ACC112 (cell line): ENCODE data around the gene METTL13.

Experiments used
- H2AFZ ChIP-seq: fragments of 200-600 bp; sonication (generic); one replicate; pipeline ENCODE4 v1.6.0; 2017; ENCODE audit warnings: antibody characterized with exemption, low read length; ENCODE audit not compliant: unreplicated experiment
- H3K27ac ChIP-seq: fragments of 200-600 bp; sonication (generic); 2 replicates; pipeline ENCODE4 v1.5.1; 2014; ENCODE audit warnings: low read depth, mild to moderate bottlenecking, antibody characterized with exemption, low read length, moderate library complexity
- H3K27me3 ChIP-seq: fragments of 200-600 bp; sonication (generic); 2 replicates; pipeline ENCODE4 v1.6.1; 2014; ENCODE audit warnings: mild to moderate bottlenecking, antibody characterized with exemption, low read length, moderate library complexity, mixed read lengths; ENCODE audit not compliant: insufficient read depth
- H3K36me3 ChIP-seq: fragments of 200-600 bp; sonication (generic); 2 replicates; pipeline ENCODE4 v1.6.1; 2016; ENCODE audit warnings: mild to moderate bottlenecking, antibody characterized with exemption, low read length, moderate library complexity, mixed read lengths; ENCODE audit not compliant: insufficient read depth
- H3K4me1 ChIP-seq: fragments of 200-600 bp; sonication (generic); one replicate; pipeline ENCODE4 v1.6.1; 2016; ENCODE audit warnings: low read length, mixed read lengths; ENCODE audit not compliant: insufficient read depth, unreplicated experiment, control insufficient read depth
- H3K4me3 ChIP-seq: fragments of 200-600 bp; sonication (generic); 2 replicates; pipeline ENCODE4 v1.5.1; 2014; ENCODE audit warnings: mild to moderate bottlenecking, low read depth, low read length
- H3K79me2 ChIP-seq: fragments of 200-600 bp; sonication (generic); one replicate; pipeline ENCODE4 v1.6.0; 2016; ENCODE audit warnings: low read length; ENCODE audit not compliant: control insufficient read depth, unreplicated experiment, insufficient read depth

The METTL13 gene

DNA sequence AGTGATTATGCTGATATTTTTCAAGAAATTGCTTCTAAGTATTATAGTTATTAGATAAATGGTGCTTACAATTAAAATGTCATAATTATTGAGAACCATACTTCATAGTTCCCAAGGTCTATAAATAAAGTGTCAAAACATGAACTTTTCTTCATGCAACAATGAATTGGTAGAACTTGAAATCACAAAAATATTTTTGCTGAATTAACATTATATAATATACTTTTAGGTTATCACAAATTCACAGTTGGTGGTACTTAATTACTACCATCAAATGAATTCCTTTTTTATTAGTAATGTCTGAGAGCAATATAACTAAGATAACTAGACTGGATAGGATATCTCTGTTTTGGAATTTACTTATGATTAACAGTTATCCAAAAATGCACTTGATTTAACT, 64.5 kb downstream of the METTL13 start:
- Histone ChIP-seq H3K79me2 (no peaks in the 10 kb centered on the region), H3K4me3 (no peak overlapping the region), H3K27me3 (peaks cover 43% of the 10 kb centered on the region), H3K4me1 (no peaks in the 10 kb centered on the region), H3K36me3 (no peaks in the 10 kb centered on the region), H3K27ac (no peak overlapping the region), H2AFZ (no peak overlapping the region)
